Kidney glomerular epithelial cell (primary cell): ENCODE results near the gene ANKAR.

Experiments used
- DNase-seq: peaks from one replicate; lab custom pipeline; 2025; lab: John Stamatoyannopoulos, UW

ANKAR gene

DNA sequence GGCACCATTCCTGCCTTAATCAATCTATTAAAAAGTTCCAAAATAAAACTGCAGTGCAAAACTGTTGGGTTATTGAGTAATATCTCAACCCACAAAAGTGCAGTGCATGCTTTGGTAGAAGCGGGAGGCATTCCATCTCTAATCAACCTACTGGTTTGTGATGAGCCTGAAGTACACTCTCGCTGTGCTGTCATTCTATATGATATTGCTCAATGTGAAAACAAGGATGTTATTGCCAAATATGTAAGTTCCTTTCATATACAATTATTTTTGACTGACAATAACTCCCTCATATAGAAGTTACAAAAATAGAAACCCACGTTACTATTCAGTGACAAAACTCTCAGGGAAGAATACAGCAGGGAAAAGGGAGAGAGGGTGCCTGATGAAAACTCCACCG lies 45.1 kb downstream of the ANKAR start:
- no peak for DNase-seq

DNA sequence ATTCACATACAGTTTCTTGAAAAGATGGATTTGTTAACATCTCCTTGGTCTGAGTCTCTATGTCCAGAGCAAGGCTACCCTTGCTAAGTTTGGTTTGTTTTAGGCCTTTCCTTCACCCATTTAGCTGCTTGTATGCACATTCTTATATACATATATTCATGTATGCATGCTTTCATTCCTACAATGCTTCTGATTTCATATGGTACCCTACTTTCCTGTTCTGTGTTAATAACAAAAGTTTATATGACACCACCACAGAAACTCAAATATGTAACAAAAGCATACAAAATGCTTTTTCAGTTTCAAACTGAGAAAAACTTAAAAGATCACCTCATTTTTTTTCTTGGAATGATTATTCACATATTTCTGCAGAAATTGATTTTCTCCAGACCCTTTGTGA lies 48.7 kb downstream of the ANKAR start:
- DNase-seq = no peak
